Ishikawa (cell line): ENCODE measurements around the gene TBC1D8.

Experiments used
- CREB1 ChIP-seq: IDR thresholded peaks from 2 replicates; pipeline ENCODE4 v1.6.1; 2012; ENCODE audit warnings: low read depth
- EP300 ChIP-seq: IDR thresholded peaks from 2 replicates; pipeline ENCODE4 v1.6.1; 2012; ENCODE audit warnings: borderline replicate concordance
- MAX ChIP-seq: IDR thresholded peaks from 2 replicates; pipeline ENCODE4 v1.6.1; 2012
- RAD21 ChIP-seq: IDR thresholded peaks from 2 replicates; pipeline ENCODE4 v1.6.1; 2012; ENCODE audit warnings: low read depth
- REST ChIP-seq: IDR thresholded peaks from 2 replicates; pipeline ENCODE4 v1.6.1; 2012; ENCODE audit warnings: low read depth, mild to moderate bottlenecking
- TAF1 ChIP-seq: IDR thresholded peaks from 2 replicates; pipeline ENCODE4 v1.6.1; 2012; ENCODE audit warnings: low read depth, mild to moderate bottlenecking
- TEAD4 ChIP-seq: IDR thresholded peaks from 2 replicates; pipeline ENCODE4 v1.6.1; 2012

- no peak for TF ChIP-seq RAD21
- TF ChIP-seq MAX = no peak
- no peak for TF ChIP-seq TAF1
- no peak for TF ChIP-seq REST
- TF ChIP-seq EP300 = no peak
- TF ChIP-seq CREB1 = no peak
- no peak for TF ChIP-seq TEAD4
Observed at GRCh38 chr2:100965596-100965995, 185.6 kb downstream of the TBC1D8 start.
